ENCODE data around the gene CRLF1. TPM values are rescaled to one million over a fixed set of nuclear protein-coding genes. Genes with fewer than 3 reads are reported as not detected.

CRLF1 gene, protein sequence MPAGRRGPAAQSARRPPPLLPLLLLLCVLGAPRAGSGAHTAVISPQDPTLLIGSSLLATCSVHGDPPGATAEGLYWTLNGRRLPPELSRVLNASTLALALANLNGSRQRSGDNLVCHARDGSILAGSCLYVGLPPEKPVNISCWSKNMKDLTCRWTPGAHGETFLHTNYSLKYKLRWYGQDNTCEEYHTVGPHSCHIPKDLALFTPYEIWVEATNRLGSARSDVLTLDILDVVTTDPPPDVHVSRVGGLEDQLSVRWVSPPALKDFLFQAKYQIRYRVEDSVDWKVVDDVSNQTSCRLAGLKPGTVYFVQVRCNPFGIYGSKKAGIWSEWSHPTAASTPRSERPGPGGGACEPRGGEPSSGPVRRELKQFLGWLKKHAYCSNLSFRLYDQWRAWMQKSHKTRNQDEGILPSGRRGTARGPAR
- not detected for total RNA-seq

GRCh38 chr19:18606281-18607225 lies at the start of gene CRLF1:
Gene CRLF1, minus strand, starts transcription at chr19:18606799. Its CDS starts 143 bp downstream, at chr19:18606656.
- Mint-ChIP-seq H3K4me1 (peaks cover 8% of the 10 kb centered on the region), H3K27ac (no peak within 1 kb of the TSS), H3K36me3 (ENCODE audit: low read depth) (no peaks in the 10 kb centered on the region), H3K4me3 (no peak within 1 kb of the TSS), H3K9me3 (no peaks in the 10 kb centered on the region), H3K27me3 (peaks cover 74% of the 10 kb centered on the region)
- DNase-seq, result no peak
- ChIA-PET CTCF (no interaction called here), POLR2A (no interaction called here)

DNA sequence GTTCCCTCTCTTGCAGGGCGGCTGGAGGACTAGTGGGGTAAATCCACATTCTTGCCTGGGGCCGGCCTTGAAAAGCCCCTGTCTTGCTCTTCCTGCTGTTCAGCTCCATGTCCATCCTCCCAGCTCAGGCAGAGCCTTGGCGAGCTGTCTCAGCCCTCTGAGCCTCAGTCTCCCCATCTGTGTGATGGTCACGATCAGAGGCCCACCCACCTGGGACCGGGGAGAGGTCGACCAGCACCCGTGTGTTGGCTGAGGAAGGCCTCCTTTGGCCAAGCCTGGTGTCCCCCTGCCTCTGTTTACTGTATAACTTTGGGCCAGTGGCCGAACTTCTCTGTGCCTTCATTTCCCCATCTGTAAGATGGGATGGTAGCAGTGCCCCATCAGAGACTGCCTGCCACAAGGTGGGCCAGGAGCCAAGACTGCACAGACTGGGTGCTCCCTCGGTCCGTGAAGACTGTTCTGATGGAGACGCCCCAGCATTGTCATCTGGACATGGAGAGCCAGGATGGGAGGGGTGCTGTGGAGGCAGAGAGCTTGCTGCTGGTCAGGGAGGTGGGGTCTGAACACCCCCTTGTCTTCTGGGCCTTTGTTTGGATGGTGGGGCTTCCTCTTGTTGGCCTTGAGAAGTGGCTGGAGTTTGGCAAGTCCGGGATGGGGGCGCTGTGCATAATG lies 48.7 kb upstream of the CRLF1 start:
- Mint-ChIP-seq H3K27ac (no peak overlapping the region), H3K4me3 (no peak overlapping the region), H3K36me3 (ENCODE audit: low read depth) (no peaks in the 10 kb centered on the region), H3K27me3 (no peaks in the 10 kb centered on the region), H3K9me3 (no peaks in the 10 kb centered on the region), H3K4me1 (no peaks in the 10 kb centered on the region)
- POLR2A ChIA-PET, result no interaction called here
- CTCF ChIA-PET, result no interaction called here
- no peak for DNase-seq

DNA sequence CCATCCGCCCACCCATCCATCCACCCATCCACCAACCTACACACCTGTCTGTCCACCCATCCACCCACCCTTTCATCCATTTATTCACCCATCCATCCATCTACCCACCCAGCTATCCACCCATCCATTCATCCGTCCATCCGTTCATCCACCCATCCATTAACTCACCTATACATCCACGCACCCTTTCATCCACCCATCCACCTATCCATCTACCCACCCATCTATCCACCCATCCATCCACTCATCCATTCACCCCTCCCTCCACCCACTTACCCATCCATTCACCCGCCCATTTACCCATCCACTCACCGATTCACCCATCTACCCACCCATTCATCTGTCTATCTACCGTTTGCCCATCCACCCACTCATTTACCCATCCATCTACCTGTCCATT lies 47.9 kb upstream of the CRLF1 start:
- POLR2A ChIA-PET, result no interaction called here
- Mint-ChIP-seq H3K4me1 (no peaks in the 10 kb centered on the region), H3K4me3 (no peak overlapping the region), H3K27ac (no peak overlapping the region), H3K9me3 (no peaks in the 10 kb centered on the region), H3K36me3 (ENCODE audit: low read depth) (no peaks in the 10 kb centered on the region), H3K27me3 (no peaks in the 10 kb centered on the region)
- no peak for DNase-seq
- CTCF ChIA-PET, result no interaction called here

- ChIA-PET POLR2A (no interaction called here), CTCF (no interaction called here)
- Mint-ChIP-seq H3K4me3 (no peak overlapping the region), H3K4me1 (no peaks in the 10 kb centered on the region), H3K36me3 (ENCODE audit: low read depth) (no peaks in the 10 kb centered on the region), H3K27ac (no peak overlapping the region), H3K27me3 (no peaks in the 10 kb centered on the region), H3K9me3 (no peaks in the 10 kb centered on the region)
- no peak for DNase-seq
These were observed 47.3 kb upstream of the CRLF1 start for GRCh38 chr19:18653853-18654252.

GRCh38 chr19:18651733-18652132 lies 45.1 kb upstream of the CRLF1 start:
- H3K4me3 Mint-ChIP-seq, result no peak overlapping the region
- no peak overlapping the region for H3K27ac Mint-ChIP-seq
- POLR2A ChIA-PET, result no interaction called here
- no peaks in the 10 kb centered on the region for H3K36me3 Mint-ChIP-seq (ENCODE audit: low read depth)
- H3K4me1 Mint-ChIP-seq, result no peaks in the 10 kb centered on the region
- CTCF ChIA-PET, result no interaction called here
- no peak for DNase-seq
- H3K9me3 Mint-ChIP-seq, result no peaks in the 10 kb centered on the region
- no peaks in the 10 kb centered on the region for H3K27me3 Mint-ChIP-seq

- ChIA-PET POLR2A (no interaction called here), CTCF (no interaction called here)
- H3K27me3 Mint-ChIP-seq, result no peaks in the 10 kb centered on the region
- no peaks in the 10 kb centered on the region for H3K4me1 Mint-ChIP-seq
- no peaks in the 10 kb centered on the region for H3K9me3 Mint-ChIP-seq
- no peak overlapping the region for H3K27ac Mint-ChIP-seq
- no peaks in the 10 kb centered on the region for H3K36me3 Mint-ChIP-seq (ENCODE audit: low read depth)
- no peak for DNase-seq
- H3K4me3 Mint-ChIP-seq, result no peak overlapping the region
These were observed 44.7 kb upstream of the CRLF1 start for GRCh38 chr19:18651300-18651699.

- H3K27ac Mint-ChIP-seq, result no peak overlapping the region
- CTCF ChIA-PET, result no interaction called here
These were observed 44.0 kb upstream of the CRLF1 start for GRCh38 chr19:18650468-18651041.

GRCh38 chr19:18650021-18650390 lies 43.4 kb upstream of the CRLF1 start:
- H3K36me3 Mint-ChIP-seq (ENCODE audit: low read depth), result no peaks in the 10 kb centered on the region
- DNase-seq, result no peak
- CTCF ChIA-PET, result no interaction called here
- H3K4me3 Mint-ChIP-seq, result no peak overlapping the region
- no peak overlapping the region for H3K27ac Mint-ChIP-seq
- H3K27me3 Mint-ChIP-seq, result no peaks in the 10 kb centered on the region
- H3K4me1 Mint-ChIP-seq, result no peaks in the 10 kb centered on the region
- POLR2A ChIA-PET, result no interaction called here
- H3K9me3 Mint-ChIP-seq, result no peaks in the 10 kb centered on the region

More at GRCh38 chr19:18650468-18651041, 44.0 kb upstream of the CRLF1 start:
- Mint-ChIP-seq H3K36me3 (ENCODE audit: low read depth) (no peaks in the 10 kb centered on the region), H3K4me1 (no peaks in the 10 kb centered on the region), H3K27me3 (no peaks in the 10 kb centered on the region), H3K9me3 (no peaks in the 10 kb centered on the region), H3K4me3 (no peak overlapping the region)
- no peak for DNase-seq
- POLR2A ChIA-PET, result no interaction called here

DNA sequence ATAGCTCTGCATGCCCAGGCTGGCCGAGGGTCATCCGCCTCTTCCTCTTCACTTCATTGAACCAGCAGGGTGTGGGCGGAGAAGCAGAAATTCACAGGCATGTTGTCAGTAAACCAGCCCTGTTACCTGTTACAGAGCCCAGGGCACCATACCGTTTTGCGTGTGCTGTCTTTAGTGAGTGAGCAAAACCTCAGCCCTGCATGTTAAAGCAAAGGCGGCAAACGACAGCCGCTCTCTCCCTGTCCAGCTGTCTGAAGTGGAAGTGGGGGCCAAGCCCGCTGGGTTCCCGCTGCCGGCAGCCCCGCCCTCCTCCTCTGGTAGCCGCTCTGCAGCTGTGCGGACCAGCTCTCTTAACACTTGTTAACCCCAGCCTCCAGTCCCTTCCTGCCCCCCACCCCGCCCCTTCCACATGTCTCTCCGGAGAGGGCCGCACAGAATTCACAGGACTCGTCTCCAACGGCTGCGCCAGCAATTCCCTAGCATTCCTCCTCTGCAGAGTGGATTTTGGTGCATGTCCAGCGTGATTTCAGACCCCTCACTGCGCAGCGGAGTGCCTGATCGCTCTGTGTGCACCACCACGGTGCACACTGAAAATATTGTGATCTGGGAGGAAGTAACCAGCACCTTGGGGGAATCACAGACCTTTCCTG lies 42.9 kb upstream of the CRLF1 start:
- no peaks in the 10 kb centered on the region for H3K36me3 Mint-ChIP-seq (ENCODE audit: low read depth)
- H3K9me3 Mint-ChIP-seq, result no peaks in the 10 kb centered on the region
- H3K27ac Mint-ChIP-seq, result no peak overlapping the region
- H3K27me3 Mint-ChIP-seq, result no peaks in the 10 kb centered on the region
- ChIA-PET POLR2A (no interaction called here), CTCF (no interaction called here)
- H3K4me3 Mint-ChIP-seq, result no peak overlapping the region
- no peak for DNase-seq
- no peaks in the 10 kb centered on the region for H3K4me1 Mint-ChIP-seq

DNA sequence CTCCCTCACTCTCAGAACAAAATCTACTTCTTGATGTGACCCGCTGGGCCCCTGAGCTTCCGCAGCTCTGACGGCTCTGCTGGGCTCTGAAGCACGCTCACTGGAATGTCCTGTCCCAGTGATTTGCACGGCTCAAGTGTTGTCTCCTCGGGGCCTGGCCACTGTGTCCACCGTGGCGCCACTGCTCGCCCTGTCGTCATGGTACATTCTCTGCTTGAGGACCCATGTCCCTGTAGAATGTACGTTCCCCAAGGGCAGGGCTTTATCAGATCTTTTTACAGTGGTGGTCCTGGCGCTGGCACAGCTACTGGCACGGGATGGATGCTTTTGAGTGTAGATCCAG lies 42.3 kb upstream of the CRLF1 start:
- H3K9me3 Mint-ChIP-seq, result no peaks in the 10 kb centered on the region
- no peak overlapping the region for H3K4me3 Mint-ChIP-seq
- H3K27ac Mint-ChIP-seq, result no peak overlapping the region
- no peaks in the 10 kb centered on the region for H3K36me3 Mint-ChIP-seq (ENCODE audit: low read depth)
- POLR2A ChIA-PET, result interaction anchor here (0.6 kb wide), 1 partner anchor 59 kb away, joined by 3 read pairs; no protein-coding TSS in a partner anchor
- no peak for DNase-seq
- CTCF ChIA-PET, result no interaction called here
- H3K27me3 Mint-ChIP-seq, result no peaks in the 10 kb centered on the region
- H3K4me1 Mint-ChIP-seq, result peaks cover 3% of the 10 kb centered on the region

DNA sequence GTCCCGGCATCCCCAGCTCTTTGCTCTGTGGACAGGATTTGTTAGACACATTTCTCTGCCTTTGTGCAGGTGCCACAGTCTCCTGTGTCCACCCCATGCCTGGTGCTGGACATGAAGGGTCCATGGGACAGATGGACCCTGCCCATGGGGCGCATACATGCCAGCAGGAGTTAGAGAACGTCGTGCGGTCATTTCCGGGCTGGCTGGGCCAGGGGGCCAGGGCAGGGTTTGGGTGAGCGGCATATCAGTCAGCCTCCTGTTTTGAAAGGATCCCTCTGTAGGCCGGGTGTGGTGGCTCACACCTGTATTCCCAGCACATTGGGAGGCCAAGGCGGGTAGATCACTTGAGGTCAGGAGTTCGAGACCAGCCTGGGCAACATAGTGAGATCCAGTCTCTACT lies 41.2 kb upstream of the CRLF1 start:
- Mint-ChIP-seq H3K27ac (no peak overlapping the region), H3K9me3 (no peaks in the 10 kb centered on the region), H3K36me3 (ENCODE audit: low read depth) (no peaks in the 10 kb centered on the region), H3K4me1 (peaks cover 3% of the 10 kb centered on the region), H3K4me3 (no peak overlapping the region), H3K27me3 (no peaks in the 10 kb centered on the region)
- no peak for DNase-seq
- ChIA-PET CTCF (no interaction called here), POLR2A (no interaction called here)

DNA sequence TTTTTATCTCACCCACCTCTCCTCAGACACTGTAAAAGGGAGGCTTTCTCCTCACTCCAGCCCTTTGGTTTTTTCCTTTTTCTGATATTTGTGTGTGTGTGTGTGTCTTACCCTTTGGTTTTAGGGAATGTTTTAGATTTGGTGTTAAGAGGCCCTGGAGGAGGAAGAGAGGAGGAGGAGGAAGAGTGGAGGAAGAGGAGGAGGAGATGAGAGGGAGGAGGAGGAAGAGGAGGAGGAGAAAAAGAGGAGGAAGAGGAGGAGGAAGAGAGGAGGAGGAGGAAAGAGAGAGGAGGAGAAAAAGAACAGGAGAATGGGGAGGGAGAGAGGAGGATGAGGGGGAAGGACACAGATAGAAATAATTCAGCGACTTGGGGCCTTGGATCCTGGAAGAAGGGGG lies 40.8 kb upstream of the CRLF1 start:
- Mint-ChIP-seq H3K27ac (no peak overlapping the region), H3K9me3 (no peaks in the 10 kb centered on the region), H3K36me3 (ENCODE audit: low read depth) (no peaks in the 10 kb centered on the region), H3K4me3 (no peak overlapping the region), H3K4me1 (peaks cover 3% of the 10 kb centered on the region), H3K27me3 (no peaks in the 10 kb centered on the region)
- CTCF ChIA-PET, result no interaction called here
- no peak for DNase-seq
- POLR2A ChIA-PET, result no interaction called here
